GM21423 (cell line): Measurements from ENCODE around the gene PTPRQ.
"Not testable (repeated sequence)": the region's sequence is repeated elsewhere in the genome, so short reads cannot be mapped to it uniquely, and the experiment has no call there.

Experiments
- ATAC-seq: cut with Tn5 transposase; IDR thresholded peaks from one replicate; pipeline ENCODE4 v1.9.1; 2021; ENCODE audit warnings: mild to moderate bottlenecking, moderate library complexity; ENCODE audit not compliant: unreplicated experiment

PTPRQ gene

DNA sequence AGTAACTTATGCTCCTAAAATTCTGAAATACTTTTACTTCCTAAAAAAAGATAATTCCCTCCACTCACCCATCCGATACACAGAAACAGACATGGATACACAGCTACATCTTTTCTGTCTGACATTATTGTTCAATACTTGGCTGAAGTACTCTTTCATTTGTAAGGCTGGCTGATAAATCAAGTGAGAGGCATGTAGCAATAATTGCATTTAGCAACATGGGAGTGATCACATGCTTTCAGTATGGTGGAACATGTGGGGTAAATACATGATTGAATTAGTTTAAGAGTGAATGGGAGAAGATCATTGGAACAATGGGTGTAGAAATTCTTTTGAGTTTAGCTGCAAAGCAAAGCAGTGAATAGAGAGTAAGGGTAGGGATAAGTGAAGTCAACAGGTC is 25.6 kb downstream of the PTPRQ start:
- ATAC-seq = no peak

DNA sequence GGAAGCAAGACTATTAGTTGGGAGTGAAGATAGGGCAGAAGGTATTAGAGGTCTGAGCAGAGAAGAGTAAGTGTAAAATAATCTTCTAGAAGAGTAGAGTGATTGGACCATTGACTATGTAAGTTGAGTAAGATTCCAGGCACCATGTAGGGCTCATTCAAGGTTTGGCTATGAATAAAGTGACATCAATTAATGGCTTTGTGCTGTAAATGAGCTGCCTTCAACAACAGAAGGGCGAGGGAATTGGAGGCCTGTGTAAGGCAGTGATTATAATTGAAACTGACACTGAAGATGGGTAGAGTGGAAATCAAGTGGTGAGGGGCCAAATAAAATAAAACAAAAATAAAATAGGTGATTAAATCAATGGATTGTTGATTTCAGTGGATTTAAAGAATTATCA is 26.4 kb downstream of the PTPRQ start:
- no peak for ATAC-seq

DNA sequence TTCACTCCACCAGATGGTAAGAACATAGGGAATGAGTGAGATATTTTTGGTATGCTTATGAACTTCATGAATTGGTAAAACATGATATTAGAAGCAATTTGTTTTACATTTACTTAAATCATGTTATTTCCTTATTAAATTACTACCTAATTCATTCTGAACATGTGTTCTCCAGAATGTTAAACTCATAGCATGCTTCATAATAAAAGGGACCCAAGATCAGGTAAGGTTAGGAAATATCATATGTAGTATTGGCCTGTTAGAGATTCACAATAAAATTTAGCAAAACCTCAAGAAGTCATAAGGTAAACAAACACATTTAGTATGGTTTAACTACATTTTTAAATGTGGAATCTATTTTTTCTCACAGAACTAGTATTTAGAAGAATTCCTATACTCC is 28.2 kb downstream of the PTPRQ start:
- ATAC-seq = no peak

DNA sequence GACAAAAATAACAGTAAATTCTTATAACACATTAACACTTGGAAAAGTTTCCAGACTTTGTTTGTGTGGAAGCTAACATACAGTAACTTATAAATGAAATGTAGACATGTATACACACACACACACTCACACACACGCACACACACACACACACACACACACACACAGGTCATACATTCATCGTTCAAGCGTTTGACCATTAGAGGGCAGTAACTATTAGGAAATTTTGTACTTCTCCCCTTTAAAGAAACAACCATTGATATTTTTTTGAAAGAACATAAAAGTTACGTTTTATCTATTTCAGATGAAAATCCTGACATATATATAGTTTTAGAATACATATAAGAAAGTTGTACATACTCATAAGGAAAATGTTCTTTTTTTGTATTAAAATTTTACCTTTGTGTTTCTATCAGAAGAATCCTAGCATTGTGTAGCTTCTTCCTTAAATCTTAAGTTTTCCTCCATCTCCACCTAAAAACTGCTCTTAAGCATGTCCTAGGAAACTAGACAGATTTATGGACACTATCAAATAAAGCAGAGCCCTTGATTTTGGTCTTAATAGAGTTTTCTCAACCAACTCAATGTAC is 29.0 kb downstream of the PTPRQ start:
- no peak for ATAC-seq

DNA sequence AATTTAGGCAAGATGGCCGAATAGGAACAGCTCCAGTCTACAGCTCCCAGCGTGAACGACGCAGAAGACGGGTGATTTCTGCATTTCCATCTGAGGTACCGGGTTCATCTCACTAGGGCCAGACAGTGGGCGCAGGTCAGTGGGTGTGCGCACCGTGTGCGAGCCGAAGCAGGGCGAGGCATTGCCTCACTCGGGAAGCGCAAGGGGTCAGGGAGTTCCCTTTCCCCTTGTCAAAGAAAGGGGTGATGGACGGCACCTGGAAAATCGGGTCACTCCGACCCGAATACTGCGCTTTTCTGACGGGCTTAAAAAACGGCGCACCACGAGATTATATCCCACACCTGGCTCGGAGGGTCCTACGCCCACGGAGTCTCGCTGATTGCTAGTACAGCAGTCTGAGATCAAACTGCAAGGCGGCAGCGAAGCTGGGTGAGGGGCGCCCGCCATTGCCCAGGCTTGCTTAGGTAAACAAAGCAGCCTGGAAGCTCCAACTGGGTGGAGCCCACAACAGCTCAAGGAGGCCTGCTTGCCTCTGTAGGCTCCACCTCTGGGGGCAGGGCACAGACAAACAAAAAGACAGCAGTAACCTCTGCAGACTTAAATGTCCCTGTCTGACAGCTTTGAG is 33.6 kb downstream of the PTPRQ start:
- not testable (repeated sequence) for ATAC-seq

DNA sequence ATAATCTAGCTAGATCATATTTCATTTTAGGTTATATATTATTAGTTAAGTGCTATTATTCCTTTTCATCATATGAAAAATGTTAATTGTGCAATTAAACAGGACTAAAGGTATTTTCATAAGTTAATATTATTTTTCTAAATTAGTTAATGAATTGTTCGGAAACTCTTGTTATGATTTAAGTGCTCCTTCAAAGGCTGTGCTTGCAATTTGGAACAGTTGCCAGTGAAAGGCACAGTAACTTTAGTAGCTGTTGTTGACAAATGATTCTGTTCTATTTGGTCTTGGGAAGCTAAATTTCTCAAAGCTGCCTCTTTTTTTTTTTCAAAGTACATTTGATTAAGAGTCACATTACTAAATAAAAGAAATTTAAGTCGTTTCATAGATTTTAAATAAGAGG is 40.7 kb downstream of the PTPRQ start:
- no peak for ATAC-seq

DNA sequence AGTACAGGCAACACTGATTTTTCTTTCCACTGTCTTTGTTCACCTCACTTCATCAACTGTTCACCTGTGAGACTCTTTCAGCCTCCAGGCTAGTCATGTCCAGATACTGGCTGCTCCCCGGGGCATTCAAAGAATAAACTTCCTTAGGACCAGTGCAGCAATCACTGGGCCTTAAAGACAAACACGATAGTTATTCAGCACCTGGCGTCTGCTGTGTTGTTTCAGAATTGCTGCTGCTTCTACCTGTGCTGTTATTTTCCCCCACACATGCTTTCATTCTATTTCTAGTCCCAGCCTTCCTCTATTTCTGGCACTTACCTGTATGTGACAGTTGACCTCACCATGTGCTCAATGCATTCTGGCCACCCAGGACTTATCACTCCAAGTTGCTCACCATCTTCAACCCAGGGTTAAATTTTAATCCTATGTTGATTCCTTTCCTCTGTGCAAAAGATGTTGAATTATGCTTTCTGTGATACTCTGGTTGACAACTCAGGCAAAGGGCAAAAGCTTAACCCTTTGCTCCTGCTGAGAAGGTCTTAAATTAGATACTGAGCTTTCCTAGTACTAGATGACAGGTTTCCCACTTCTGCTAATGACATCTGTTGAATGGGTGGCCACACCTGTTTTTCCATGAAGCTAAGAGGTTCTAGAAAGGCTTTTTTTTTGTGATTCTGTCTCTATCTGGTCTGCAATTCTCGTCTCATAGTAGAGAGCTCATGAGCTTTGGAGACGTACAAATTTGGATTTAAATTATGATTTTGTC is 41.4 kb downstream of the PTPRQ start:
- ATAC-seq = no peak

DNA sequence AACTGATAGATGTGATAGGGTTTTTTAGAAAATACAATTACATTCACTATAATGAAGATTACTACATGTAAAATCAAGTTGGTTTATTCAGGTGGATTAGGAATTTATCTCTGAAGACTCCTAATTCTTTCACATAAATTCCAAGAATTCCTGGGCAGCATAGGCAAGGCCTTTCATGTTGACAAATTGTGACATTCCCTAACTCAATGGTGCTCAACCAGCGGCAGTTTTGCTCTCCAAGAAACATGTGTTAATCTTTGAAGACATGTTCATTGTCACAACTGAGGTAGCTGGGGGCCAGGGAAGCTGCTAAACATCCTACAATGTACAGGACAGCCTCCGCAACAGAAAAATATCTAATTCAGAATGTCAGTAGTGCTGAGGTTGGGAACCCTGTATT is 46.3 kb downstream of the PTPRQ start:
- ATAC-seq = no peak

DNA sequence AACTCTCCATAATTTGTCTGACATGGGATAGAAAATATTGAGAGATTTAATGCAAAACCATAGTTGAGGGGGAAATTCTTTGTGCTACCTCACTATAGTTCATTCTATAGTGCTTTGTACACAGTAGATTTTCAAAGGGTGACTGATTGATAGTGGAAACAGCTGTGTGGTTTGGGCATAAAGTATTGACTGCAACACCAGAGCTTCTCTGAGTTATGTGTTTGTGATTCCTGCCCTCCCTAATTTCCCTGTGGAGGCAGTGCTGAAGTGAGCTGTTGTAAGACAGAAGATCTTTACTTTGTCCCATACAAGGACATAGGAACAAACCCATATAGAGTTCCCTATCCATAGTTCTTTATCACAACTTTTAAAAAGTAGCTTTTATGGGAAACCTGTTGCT is 47.1 kb downstream of the PTPRQ start:
- ATAC-seq = no peak

DNA sequence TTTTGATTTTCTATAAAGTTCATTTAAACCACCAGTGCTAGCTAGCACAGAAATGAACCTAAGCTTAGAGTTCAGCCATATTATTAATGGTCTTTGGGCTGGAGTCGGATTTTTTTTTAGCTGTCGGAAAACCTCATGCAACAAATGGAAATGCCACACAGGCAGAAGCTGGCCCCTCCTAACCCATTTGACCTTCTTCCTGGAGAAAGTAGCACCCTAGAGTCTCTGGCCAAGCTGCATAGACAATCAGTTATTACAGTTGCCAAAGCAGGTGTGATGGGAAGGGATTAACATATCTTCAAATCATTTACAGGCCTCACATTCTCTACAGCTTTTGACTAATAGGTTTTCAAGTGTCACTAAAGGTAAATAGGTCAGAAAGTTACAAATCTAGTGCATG is 49.4 kb downstream of the PTPRQ start:
- ATAC-seq = no peak

DNA sequence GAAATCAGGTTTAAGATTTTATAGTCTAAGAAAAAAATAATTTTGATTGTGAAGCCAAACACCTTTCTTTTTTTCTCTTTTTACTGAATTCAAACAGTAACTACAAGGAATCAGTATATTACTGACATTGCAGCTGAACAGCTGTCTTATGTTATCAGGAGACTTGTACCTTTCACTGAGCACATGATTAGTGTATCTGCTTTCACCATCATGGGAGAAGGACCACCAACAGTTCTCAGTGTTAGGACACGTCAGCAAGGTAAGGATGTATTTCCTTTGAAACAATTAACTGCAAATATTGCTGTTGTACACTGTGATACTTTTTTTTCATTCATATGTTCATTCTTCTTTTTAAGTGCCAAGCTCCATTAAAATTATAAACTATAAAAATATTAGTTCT is 50.8 kb downstream of the PTPRQ start:
- no peak for ATAC-seq

DNA sequence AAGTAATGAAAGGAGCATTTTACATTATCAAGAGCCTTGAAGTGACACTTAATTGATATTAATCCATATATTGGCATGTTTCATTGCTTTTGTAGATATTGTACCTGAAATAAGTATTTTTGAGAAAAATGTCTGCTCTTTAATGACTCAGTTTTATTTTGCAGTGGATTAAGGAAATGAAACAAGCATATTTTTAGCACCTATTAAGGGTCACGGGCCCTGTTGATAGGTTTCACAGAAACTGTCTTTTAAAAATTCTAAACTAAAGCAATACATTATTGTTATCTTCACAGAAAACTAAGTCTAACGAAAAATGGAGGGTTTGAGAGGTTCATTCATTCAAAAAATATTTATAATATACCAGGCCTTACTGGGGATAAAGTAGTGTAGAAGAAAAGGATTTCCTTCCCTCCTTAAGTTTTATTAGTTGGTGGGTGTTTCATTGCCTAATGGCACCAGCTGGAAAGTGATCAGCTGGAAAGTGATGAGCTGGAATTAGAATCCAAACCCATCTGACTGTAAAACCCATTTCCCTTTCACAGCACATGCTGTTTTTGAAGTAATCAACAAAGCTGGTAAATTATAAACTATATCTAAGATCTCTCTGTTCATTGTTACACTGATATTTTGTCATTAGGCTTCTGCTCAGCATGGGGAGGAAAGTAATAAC is 54.2 kb downstream of the PTPRQ start:
- no peak for ATAC-seq

DNA sequence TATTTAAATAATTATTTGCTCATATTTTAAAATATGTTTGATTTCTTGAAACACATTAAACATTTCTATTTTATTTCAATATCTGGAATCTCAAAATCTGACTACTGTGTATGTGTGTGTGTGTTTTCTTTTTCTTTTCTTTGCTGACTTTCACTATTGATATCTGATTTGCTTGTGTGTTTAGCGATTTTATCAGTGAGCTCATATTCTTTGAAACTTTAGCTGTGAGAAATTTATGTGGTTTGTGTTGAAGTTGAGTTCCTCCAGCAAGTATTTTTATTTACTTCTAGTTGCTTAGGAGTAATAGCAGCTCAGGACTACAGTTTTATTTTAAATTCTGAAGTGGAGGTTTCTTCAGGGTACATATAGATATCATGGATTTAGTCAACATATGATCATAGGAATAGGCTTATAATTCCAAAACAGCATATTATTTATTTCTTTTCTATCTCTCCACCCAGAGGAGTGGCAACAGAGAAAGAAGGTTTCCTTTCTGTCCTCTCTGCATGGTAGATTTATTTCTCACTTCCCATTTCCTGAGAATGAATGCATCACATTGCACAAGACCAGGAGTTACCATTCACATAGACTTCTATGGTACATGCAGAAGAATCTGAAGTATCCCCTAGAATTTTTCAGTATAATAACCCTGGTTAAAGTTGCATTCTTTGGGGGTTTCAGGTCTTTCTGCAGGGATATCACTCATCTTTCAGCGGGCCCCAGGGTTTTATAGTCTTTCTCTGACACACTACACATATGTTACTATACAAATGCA is 60.5 kb downstream of the PTPRQ start:
- peak; percentile 51 for ATAC-seq

DNA sequence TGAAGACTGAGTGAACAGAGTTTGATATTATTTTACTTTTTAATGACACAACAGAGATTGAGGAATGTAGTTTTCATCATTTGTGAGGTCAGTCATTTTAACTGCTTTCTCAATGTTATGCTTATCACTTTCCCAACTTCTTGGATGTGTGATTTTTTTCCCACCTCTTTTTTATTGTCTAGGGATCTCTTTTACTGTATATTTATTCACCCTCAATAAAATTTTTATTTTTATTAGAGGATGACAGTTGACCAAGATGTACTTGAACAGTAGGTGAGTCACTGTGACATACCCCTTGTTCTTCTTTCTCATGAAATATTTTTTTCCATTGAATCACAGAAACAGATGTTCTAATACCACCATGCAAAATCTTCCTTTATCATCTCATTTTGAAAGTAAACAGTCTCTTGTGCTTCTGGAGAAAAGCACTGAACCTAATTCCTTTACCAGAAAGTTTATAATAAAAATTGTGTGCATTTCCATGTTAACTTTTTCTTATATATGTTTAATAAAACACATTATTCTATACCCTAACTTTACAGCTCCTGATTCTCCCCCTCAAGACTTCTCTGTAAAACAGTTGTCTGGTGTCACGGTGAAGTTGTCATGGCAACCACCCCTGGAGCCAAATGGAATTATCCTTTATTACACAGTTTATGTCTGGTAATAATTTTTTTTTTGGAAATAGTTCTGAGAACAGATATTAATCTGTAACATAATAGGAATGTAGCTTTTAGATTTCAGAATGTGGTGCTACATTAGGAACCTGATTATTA is 65.9 kb downstream of the PTPRQ start:
- ATAC-seq = no peak

DNA sequence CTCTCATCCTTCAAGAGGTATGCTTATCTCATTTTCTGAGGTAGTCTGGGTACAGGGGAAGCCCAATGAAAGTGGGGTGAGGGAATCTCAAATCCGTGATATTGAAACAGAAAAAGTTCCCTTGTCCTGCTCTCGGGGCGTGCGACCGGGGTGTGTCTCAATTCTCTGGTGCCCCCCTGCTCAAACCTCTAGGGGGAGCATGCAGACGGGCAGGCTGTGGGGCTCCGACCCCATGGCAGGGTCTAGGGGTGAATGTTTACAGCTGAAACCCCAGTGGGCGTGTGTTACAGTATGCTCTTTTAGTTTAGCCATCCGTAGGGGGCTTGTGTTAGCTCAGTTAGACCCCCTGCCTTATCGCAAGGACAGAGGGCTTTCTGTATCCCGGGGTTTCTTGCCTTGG is 68.7 kb downstream of the PTPRQ start:
- ATAC-seq = no peak

DNA sequence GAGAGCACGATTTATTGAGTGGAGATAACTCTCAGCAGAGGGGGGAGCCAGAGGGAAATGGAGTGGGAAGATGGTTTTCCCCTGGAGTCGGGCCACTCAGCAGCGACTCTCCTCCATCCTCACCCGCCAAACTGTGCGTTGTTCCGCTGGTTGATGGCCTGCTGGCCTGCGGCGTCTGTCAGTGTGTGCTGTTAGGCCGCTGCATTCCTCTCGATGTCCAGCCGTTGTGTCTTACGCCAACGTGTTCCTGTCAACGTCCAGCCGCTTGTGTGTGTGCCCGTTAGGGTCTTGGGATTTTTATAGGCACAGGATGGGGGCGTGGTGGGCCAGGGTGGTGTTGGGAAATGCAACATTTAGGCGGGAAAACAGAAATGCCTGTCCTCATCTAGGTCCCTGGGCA is 69.2 kb downstream of the PTPRQ start:
- no peak for ATAC-seq

DNA sequence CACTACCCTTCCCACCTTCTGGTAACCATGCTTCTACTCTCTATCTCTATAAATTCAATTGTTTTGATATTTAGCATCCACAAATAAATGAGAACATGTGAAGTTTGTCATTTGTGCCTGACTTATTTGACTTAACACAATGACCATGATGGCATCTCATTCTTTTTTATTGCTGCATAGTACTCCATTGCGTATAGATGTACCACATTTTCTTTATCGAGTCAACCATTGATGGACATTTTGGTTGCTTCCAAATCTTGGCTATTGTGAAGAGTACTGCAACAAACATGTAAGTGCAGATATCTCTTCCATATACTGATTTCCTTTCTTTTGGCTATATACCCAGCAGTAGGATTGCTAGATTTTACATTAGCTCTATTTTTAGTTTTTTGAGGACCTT is 73.6 kb downstream of the PTPRQ start:
- no peak for ATAC-seq

DNA sequence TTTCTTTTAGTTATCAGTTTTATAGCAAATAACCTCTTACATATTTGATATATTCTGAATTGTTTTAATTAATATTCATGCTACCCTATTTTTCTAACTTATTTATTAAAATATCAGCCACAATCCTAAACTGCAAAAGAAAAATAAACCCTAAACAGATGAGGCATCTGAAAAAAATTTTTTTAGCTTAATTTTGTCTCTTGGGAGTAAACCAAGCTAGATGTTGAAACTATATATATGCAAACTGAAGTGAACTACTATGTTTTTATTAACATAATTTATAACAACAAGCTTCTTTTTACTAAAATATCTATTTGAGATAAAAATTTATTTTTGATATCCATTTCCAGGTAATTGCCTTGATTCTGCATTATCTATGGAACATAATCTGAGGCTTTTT is 87.6 kb downstream of the PTPRQ start:
- ATAC-seq = no peak

DNA sequence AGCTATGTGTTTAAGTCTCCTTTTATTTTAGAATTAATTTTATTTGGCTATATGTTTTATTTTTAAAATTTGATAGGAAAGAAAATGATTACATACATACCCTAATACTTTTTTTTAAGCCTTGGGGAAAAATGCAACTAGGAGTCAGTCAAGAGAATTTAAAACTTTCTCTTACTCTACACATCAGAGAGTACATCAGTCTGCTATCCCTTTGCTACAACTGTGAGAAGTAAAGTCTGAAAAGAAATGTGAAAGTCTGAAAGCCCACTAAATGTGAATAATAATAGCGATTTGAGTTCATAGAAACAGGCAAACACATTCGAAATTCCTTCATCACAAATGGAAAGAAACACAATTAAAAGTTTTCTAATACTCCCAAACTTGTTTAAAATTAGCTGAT is 95.0 kb downstream of the PTPRQ start:
- no peak for ATAC-seq

DNA sequence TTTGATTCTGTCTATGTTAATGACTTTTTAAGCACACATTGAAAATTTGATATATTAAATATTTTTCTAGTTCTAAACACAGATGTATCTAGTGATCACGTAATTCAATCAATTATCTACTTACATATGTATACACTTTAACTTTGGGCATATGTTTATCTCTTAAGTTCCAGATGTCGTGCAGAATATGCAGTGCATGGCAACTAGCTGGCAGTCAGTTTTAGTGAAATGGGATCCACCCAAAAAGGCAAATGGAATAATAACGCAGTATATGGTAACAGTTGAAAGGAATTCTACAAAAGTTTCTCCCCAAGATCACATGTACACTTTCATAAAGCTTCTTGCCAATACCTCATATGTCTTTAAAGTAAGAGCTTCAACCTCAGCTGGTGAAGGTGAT is 105.3 kb downstream of the PTPRQ start:
- ATAC-seq = no peak
